HUDEP-2 (cell line): ENCODE results near the gene DOC2B.
A peak's percentile ranks its signal among the peaks of the same experiment; 100 is the strongest.
"Not testable (repeated sequence)": the region's sequence is repeated elsewhere in the genome, so short reads cannot be mapped to it uniquely, and the experiment has no call there.

Source experiments
- DNase-seq, 76 experiments: peaks; one replicate each; lab custom pipeline; 2025; ENCODE audit not compliant: unreplicated experiment in 76 of 76; lab: John Stamatoyannopoulos, UW

Gene DOC2B

GRCh38 chr17:193426-193810 is 12.0 kb upstream of the DOC2B start:
- DNase-seq, result no peak

GRCh38 chr17:192666-193425 is 11.4 kb upstream of the DOC2B start:
- DNase-seq, result no peak

GRCh38 chr17:189444-189843 is 8.0 kb upstream of the DOC2B start:
- DNase-seq, result no peak

- DNase-seq, result no peak
These were observed 5.7 kb upstream of the DOC2B start for GRCh38 chr17:187130-187529.

- DNase-seq, result no peak
These were observed 4.1 kb upstream of the DOC2B start for GRCh38 chr17:185445-186138.

GRCh38 chr17:183021-183420 is 1.6 kb upstream of the DOC2B start:
- no peak for DNase-seq

- no peak for DNase-seq
These were observed 751 bp upstream of the DOC2B start for GRCh38 chr17:182050-182751.

- no peak for DNase-seq
These were observed 837 bp downstream of the DOC2B start for GRCh38 chr17:180381-181244.

- DNase-seq, result no peak
These were observed 1.6 kb downstream of the DOC2B start for GRCh38 chr17:179781-180380.

GRCh38 chr17:179066-179432 is 2.4 kb downstream of the DOC2B start:
- peak in 53 of 76 experiments; percentile 0 to 73 (median 29) for DNase-seq

- no peak for DNase-seq
These were observed 3.0 kb downstream of the DOC2B start for GRCh38 chr17:178292-179065.

GRCh38 chr17:177762-178161 is 3.7 kb downstream of the DOC2B start:
- DNase-seq, result no peak

- DNase-seq, result no peak
These were observed 4.3 kb downstream of the DOC2B start for GRCh38 chr17:177155-177554.

- DNase-seq, result no peak
These were observed 8.1 kb downstream of the DOC2B start for GRCh38 chr17:173166-173911.

- DNase-seq, result no peak
These were observed 9.0 kb downstream of the DOC2B start for GRCh38 chr17:172401-172800.

- no peak for DNase-seq
These were observed 9.6 kb downstream of the DOC2B start for GRCh38 chr17:171871-172270.

GRCh38 chr17:170130-170670 is 11.2 kb downstream of the DOC2B start:
- DNase-seq, result no peak

- DNase-seq, result not testable (repeated sequence)
These were observed 12.8 kb downstream of the DOC2B start for GRCh38 chr17:168614-169013.

GRCh38 chr17:165939-166338 is 15.5 kb downstream of the DOC2B start:
- no peak for DNase-seq
